IMR-90 (cell line): Measurements from ENCODE around the gene OR6X1.

Experiments used
- CHD1 ChIP-seq: IDR thresholded peaks from 2 replicates; pipeline ENCODE4 v1.6.1; 2012; ENCODE audit warnings: low read depth, low read length, improper control_type of control experiment
- CTCF ChIP-seq: conservative IDR thresholded peaks from 2 replicates; pipeline ENCODE4 v1.5.1; 2012; ENCODE audit warnings: mild to moderate bottlenecking, low read depth, low read length, improper control_type of control experiment
- FOS ChIP-seq: fragments of 150-350 bp; IDR thresholded peaks from 2 replicates; pipeline ENCODE4 v1.6.1; 2016; ENCODE audit warnings: low read depth, low read length
- MAFK ChIP-seq: IDR thresholded peaks from 2 replicates; pipeline ENCODE4 v1.6.1; 2012; ENCODE audit warnings: low read depth, low read length, improper control_type of control experiment
- POLR2A ChIP-seq: IDR thresholded peaks from 2 replicates; pipeline ENCODE4 v1.6.1; 2012; ENCODE audit warnings: mild to moderate bottlenecking, low read depth, low read length
- RAD21 ChIP-seq: IDR thresholded peaks from 2 replicates; pipeline ENCODE4 v1.6.1; 2012; ENCODE audit warnings: low read length, improper control_type of control experiment
- RFX5 ChIP-seq: IDR thresholded peaks from 2 replicates; pipeline ENCODE4 v1.8.0; 2012; ENCODE audit warnings: low read depth, mild to moderate bottlenecking, low read length, moderate library complexity
- SMC3 ChIP-seq: fragments of 150-350 bp; IDR thresholded peaks from 2 replicates; pipeline ENCODE4 v1.6.1; 2016; ENCODE audit warnings: low read depth, mild to moderate bottlenecking, antibody characterized with exemption, low read length, moderate library complexity
- USF2 ChIP-seq: fragments of 150-350 bp; IDR thresholded peaks from 2 replicates; pipeline ENCODE4 v1.6.1; 2017; ENCODE audit warnings: mild to moderate bottlenecking, antibody characterized with exemption, low read length, low read depth

- TF ChIP-seq POLR2A (no peak), CTCF (no peak), USF2 (no peak), CHD1 (no peak), SMC3 (no peak), RAD21 (no peak), FOS (no peak), RFX5 (no peak), MAFK (no peak)
These were observed 29.2 kb upstream of the OR6X1 start for GRCh38 chr11:123783536-123783935.
